Neural cell (in vitro differentiated cells): Measurements from ENCODE around the gene MYO18B. TPM values are rescaled to one million over a fixed set of nuclear protein-coding genes. Genes with fewer than 3 reads are reported as not detected.
"Not testable (repeated sequence)": the region's sequence is repeated elsewhere in the genome, so short reads cannot be mapped to it uniquely, and the experiment has no call there.

Experiments used
- H2AFZ ChIP-seq: fragments of 200-600, 300-800 bp; sonication (generic), shearing (Covaris generic); 2 replicates; pipeline ENCODE4 v1.6.0; 2014; ENCODE audit warnings: low read depth, mild to moderate bottlenecking, antibody characterized with exemption, low read length, moderate library complexity
- H3F3A ChIP-seq: fragments of 200-600 bp; shearing (Covaris generic); 2 replicates; pipeline ENCODE4 v1.6.1; 2016; ENCODE audit warnings: mild to moderate bottlenecking, moderate library complexity, mixed read lengths, antibody characterized with exemption, low read length; ENCODE audit not compliant: insufficient read depth, poor library complexity, severe bottlenecking
- H3K27ac ChIP-seq: fragments of 200-600, 300-800 bp; sonication (generic), shearing (Covaris generic); 2 replicates; pipeline ENCODE4 v1.5.1; 2014; ENCODE audit warnings: mild to moderate bottlenecking, low read length, moderate library complexity
- H3K27me3 ChIP-seq: fragments of 300-800, 200-600 bp; sonication (generic), shearing (Covaris generic); 2 replicates; pipeline ENCODE4 v1.6.0; 2014; ENCODE audit warnings: mild to moderate bottlenecking, low read depth, low read length, moderate library complexity; ENCODE audit not compliant: insufficient read depth
- H3K36me3 ChIP-seq: fragments of 300-800, 200-600 bp; sonication (generic), shearing (Covaris generic); 2 replicates; pipeline ENCODE4 v1.5.1; 2014; ENCODE audit warnings: mild to moderate bottlenecking, antibody characterized with exemption, low read length, moderate library complexity; ENCODE audit not compliant: insufficient read depth
- H3K4me2 ChIP-seq: fragments of 300-800, 200-600 bp; sonication (generic), shearing (Covaris generic); 2 replicates; pipeline ENCODE4 v1.6.0; 2014; ENCODE audit warnings: mild to moderate bottlenecking, low read length
- H3K4me3 ChIP-seq: fragments of 300-800, 200-600 bp; sonication (generic), shearing (Covaris generic); 2 replicates; pipeline ENCODE4 v1.5.1; 2014; ENCODE audit warnings: mild to moderate bottlenecking, low read length, moderate library complexity
- H3K79me2 ChIP-seq: fragments of 200-600 bp; shearing (Covaris generic); replicated peaks from 2 replicates; pipeline ENCODE4 v1.6.0; 2014; ENCODE audit warnings: mild to moderate bottlenecking, low read length, moderate library complexity; ENCODE audit not compliant: insufficient read depth
- H3K9ac ChIP-seq: fragments of 300-800, 200-600 bp; sonication (generic), shearing (Covaris generic); 2 replicates; pipeline ENCODE4 v1.6.1; 2016; ENCODE audit warnings: mild to moderate bottlenecking, low read length, mixed read lengths
- H3K9me2 ChIP-seq: fragments of 200-600 bp; shearing (Covaris generic); 2 replicates; pipeline ENCODE4 v1.6.1; 2016; ENCODE audit warnings: mild to moderate bottlenecking, low read length, mixed read lengths; ENCODE audit not compliant: insufficient read depth
- H3K9me3 ChIP-seq: fragments of 200-600, 300-800 bp; sonication (generic), shearing (Covaris generic); 2 replicates; pipeline ENCODE4 v1.6.1; 2016; ENCODE audit warnings: mild to moderate bottlenecking, mixed run types, low read length, moderate library complexity, mixed read lengths
- H4K20me1 ChIP-seq: fragments of 200-600 bp; shearing (Covaris generic); 2 replicates; pipeline ENCODE4 v1.6.1; 2016; ENCODE audit warnings: mild to moderate bottlenecking, mixed run types; ENCODE audit not compliant: insufficient read depth
- CTCF ChIP-seq: fragments of 450-650 bp; IDR thresholded peaks from 2 replicates; pipeline ENCODE4 v1.5.1; 2014; ENCODE audit warnings: antibody characterized with exemption, mild to moderate bottlenecking, moderate library complexity; ENCODE audit not compliant: poor library complexity, severe bottlenecking
- EP300 ChIP-seq: fragments of 450-650 bp; conservative IDR thresholded peaks from 2 replicates; pipeline ENCODE4 v1.6.1; 2014; ENCODE audit warnings: antibody characterized with exemption, mild to moderate bottlenecking, moderate library complexity; ENCODE audit not compliant: poor library complexity, severe bottlenecking
- EZH2 ChIP-seq: fragments of 200-600, 300-800 bp; shearing (Covaris generic), sonication (generic); IDR thresholded peaks from 2 replicates; pipeline ENCODE4 v1.6.1; 2014; ENCODE audit warnings: antibody characterized with exemption, low read length, borderline replicate concordance, mild to moderate bottlenecking; ENCODE audit not compliant: insufficient read depth, poor library complexity, severe bottlenecking
- MXI1 ChIP-seq: fragments of 450-650 bp; conservative IDR thresholded peaks from 2 replicates; pipeline ENCODE4 v1.6.1; 2014; ENCODE audit warnings: antibody characterized with exemption, mild to moderate bottlenecking; ENCODE audit not compliant: poor library complexity, severe bottlenecking
- POLR2AphosphoS5 ChIP-seq: IDR thresholded peaks from 2 replicates; pipeline ENCODE4 v1.6.1; 2012
- RAD21 ChIP-seq: fragments of 450-650 bp; conservative IDR thresholded peaks from 2 replicates; pipeline ENCODE4 v1.6.1; 2014; ENCODE audit warnings: antibody characterized with exemption, mild to moderate bottlenecking, moderate library complexity
- REST ChIP-seq: IDR thresholded peaks from 2 replicates; pipeline ENCODE4 v1.6.1; 2012; ENCODE audit warnings: borderline replicate concordance
- SMC3 ChIP-seq: fragments of 450-650 bp; conservative IDR thresholded peaks from 2 replicates; pipeline ENCODE4 v1.6.1; 2014; ENCODE audit warnings: antibody characterized with exemption, mild to moderate bottlenecking, moderate library complexity; ENCODE audit not compliant: poor library complexity
- TAF1 ChIP-seq: IDR thresholded peaks from 2 replicates; pipeline ENCODE4 v1.6.1; 2012; ENCODE audit warnings: low read depth
- polyA plus RNA-seq: library from polyadenylated mRNA; depleted of rRNA; stranded (reverse); fragments of >200 nt; gene quantifications from 2 replicates; pipeline ENCODE4 v1.2.3, GENCODE V29; 2014

Gene MYO18B
- polyA plus RNA-seq, 1 donor from 2014 or later: 0.71 TPM

- Histone ChIP-seq H3F3A (no peaks in the 10 kb centered on the region), H3K9ac (no peak overlapping the region), H4K20me1 (no peaks in the 10 kb centered on the region), H3K4me3 (no peak overlapping the region), H3K36me3 (no peaks in the 10 kb centered on the region), H3K27me3 (no peaks in the 10 kb centered on the region), H3K4me2 (no peak overlapping the region), H3K27ac (no peak overlapping the region), H3K79me2 (no peaks in the 10 kb centered on the region), H2AFZ (no peak overlapping the region), H3K9me3 (no peaks in the 10 kb centered on the region), H3K9me2 (no peaks in the 10 kb centered on the region)
- TF ChIP-seq SMC3: no peak
- TF ChIP-seq POLR2AphosphoS5: no peak
- TF ChIP-seq TAF1: no peak
- TF ChIP-seq MXI1: no peak
- TF ChIP-seq RAD21: no peak
- TF ChIP-seq EZH2: no peak
- TF ChIP-seq EP300: no peak
- TF ChIP-seq CTCF: no peak
- no peak for TF ChIP-seq REST
These were observed 35.8 kb upstream of the MYO18B start for GRCh38 chr22:25706197-25706596.

DNA sequence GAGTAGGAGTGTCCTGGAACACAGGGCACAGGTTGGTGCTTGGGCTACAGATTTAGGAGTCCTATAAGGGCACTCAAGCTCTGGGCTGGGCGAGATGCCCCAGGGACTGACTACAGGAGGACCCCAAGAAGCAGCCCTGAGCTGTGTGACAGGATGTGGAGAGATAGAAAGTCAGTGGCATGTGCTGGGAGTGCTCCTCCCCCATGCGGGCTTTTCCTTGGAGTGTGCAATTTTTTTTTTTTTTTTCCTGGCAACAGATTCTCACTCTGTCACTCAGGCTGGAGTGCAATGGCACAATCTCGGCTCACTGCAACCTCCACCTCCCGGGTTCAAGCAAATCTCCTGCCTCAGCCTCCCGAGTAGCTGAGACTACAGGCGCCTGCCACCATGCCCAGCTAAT, 33.6 kb upstream of the MYO18B start:
- H3K79me2 ChIP-seq, H3K9me2 ChIP-seq, H3K9ac ChIP-seq, H3K36me3 ChIP-seq, H3K27ac ChIP-seq, H4K20me1 ChIP-seq, H2AFZ ChIP-seq, H3F3A ChIP-seq, H3K4me3 ChIP-seq, H3K4me2 ChIP-seq, H3K9me3 ChIP-seq, H3K27me3 ChIP-seq: not testable (repeated sequence)

DNA sequence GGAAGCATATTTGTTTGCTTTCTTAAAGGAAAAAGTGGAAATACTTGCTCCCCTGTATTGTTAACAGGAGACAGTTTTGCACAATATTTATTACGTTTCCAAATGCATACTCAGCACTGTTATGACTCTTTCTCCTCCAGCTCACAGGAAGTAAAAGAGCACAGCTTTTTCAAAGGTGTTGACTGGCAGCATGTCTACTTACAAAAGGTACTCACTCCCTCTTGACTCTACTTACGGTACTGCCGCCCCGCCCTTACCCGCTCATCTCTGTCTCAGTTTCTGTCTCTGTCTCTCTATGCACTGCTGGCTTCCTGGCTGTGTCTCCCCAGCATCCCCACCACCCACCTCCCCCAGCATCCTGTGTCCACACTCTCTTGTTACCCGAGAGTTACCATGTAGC, 32.2 kb upstream of the MYO18B start:
- H2AFZ ChIP-seq: no peak overlapping the region
- H3K27ac ChIP-seq: no peak overlapping the region
- H4K20me1 ChIP-seq: no peaks in the 10 kb centered on the region
- H3K27me3 ChIP-seq: no peaks in the 10 kb centered on the region
- H3K79me2 ChIP-seq: no peaks in the 10 kb centered on the region
- H3K9me3 ChIP-seq: no peaks in the 10 kb centered on the region
- no peak overlapping the region for H3K4me3 ChIP-seq
- TF ChIP-seq REST (no peak), POLR2AphosphoS5 (no peak), CTCF (no peak), MXI1 (no peak), EZH2 (no peak), RAD21 (no peak), TAF1 (no peak), EP300 (no peak), SMC3 (no peak)
- H3K36me3 ChIP-seq: no peaks in the 10 kb centered on the region
- H3F3A ChIP-seq: no peaks in the 10 kb centered on the region
- H3K4me2 ChIP-seq: no peak overlapping the region
- H3K9ac ChIP-seq: no peak overlapping the region
- no peaks in the 10 kb centered on the region for H3K9me2 ChIP-seq
